Stimulated activated CD8-positive, alpha-beta memory T cell treated with anti-CD3 and anti-CD28 coated beads, Interleukin-4, amount 100 ng/mL, for 48 hours (primary cell): ENCODE results near the gene UPF1.

Experiments
- DNase-seq: peaks from one replicate; pipeline ENCODE4 v3.0.0-alpha.2; 2020

UPF1 gene

DNA sequence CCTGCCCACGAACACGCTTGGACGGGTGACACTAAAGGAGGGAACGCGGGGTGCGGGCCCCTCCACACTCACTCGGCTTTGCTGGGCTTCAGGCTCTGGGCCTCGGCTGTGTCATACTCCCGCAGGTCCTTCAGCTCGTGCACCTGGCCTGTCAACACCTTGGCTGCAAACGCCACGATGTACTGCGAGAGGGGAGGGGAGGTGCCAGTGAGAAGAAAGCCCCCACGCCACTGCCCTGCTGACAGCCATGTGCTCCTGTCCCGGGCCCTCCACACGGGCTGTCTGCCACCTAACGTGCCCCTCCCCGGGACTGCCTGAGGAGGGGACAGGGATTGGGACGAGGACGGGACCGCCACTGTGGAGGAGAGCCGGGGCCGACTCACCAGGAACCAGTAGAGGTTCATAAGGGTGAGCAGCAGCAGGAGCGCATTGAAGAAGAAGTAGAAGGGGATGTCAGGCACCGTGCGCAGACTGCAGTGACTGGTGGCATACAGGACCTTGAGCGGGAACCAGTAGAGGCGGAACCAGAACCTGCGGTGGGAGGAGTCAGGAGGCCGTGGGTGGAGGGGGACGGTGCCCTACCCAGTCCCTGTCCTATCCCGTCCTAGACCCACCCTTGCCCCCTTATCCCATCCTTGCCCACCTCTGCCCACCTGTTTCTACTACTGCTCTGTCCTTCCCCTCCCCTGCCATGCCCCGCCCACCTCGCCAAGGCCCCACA, 47.3 kb downstream of the UPF1 start:
- no peak for DNase-seq

DNA sequence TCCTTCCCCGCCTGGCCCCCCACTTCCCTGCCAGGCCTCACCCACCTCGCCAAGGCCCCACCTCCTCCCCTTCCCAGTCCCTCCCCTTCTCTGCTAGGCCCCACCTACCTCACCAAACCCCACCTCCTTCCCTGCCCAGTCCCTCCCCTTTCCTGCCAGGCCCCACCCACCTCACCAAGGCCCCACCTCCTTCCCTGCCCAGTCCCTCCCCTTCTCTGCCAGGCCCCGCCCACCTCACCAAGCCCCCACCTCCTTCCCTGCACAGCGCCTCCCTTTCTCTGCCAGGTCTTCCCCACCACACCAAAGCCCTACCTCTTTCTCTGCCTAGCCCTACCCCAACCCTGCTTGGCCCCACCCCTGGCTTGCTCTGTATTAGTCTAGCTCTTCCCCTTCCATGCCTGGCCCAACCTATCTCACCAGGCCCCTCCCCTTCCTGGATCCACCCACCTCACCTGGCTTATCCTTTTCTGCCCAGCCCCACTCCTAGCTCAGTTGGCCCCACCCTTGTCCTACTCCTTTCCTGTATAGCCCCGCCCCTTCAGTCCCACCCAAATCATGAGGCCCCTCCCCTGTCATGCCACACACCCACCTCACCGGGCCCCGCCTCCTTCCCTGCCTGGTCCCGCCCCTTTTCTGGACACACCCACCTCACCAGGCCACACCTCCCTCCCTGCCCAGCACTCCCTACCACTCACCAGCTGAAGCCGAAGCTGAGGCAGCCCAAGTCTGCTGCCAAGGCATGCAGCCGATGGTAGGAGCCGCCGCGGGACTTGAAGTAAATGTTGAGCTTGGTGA, 48.0 kb downstream of the UPF1 start:
- DNase-seq, result peak; percentile 70

GRCh38 chr19:18881491-18881890, 49.7 kb downstream of the UPF1 start:
- DNase-seq, result no peak

- no peak for DNase-seq
Observed at GRCh38 chr19:18883526-18884304, 52.0 kb downstream of the UPF1 start.

DNA sequence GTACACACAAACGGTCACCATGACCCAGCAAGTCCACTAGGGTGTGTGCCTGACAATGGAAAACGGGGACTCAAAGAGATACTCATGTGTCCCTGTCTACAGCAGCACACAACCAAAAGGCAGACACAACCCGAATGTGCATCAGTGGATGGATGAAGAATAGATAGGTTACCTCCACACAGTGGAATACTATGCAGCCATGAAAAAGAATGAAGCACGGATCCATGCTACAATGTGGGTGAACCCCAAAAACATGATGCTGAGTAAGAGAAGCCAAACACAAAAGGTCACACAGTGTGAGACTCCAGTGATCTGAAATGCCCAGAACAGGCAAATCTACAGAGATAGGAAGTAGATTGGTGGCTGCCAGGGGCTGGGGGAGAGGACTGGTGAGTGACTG, 55.2 kb downstream of the UPF1 start:
- DNase-seq, result no peak

GRCh38 chr19:18889949-18890745, 58.4 kb downstream of the UPF1 start:
- DNase-seq, result no peak

- DNase-seq, result no peak
Observed at GRCh38 chr19:18893587-18894253, 62.0 kb downstream of the UPF1 start.

GRCh38 chr19:18894254-18895037, 62.7 kb downstream of the UPF1 start:
- DNase-seq, result no peak

DNA sequence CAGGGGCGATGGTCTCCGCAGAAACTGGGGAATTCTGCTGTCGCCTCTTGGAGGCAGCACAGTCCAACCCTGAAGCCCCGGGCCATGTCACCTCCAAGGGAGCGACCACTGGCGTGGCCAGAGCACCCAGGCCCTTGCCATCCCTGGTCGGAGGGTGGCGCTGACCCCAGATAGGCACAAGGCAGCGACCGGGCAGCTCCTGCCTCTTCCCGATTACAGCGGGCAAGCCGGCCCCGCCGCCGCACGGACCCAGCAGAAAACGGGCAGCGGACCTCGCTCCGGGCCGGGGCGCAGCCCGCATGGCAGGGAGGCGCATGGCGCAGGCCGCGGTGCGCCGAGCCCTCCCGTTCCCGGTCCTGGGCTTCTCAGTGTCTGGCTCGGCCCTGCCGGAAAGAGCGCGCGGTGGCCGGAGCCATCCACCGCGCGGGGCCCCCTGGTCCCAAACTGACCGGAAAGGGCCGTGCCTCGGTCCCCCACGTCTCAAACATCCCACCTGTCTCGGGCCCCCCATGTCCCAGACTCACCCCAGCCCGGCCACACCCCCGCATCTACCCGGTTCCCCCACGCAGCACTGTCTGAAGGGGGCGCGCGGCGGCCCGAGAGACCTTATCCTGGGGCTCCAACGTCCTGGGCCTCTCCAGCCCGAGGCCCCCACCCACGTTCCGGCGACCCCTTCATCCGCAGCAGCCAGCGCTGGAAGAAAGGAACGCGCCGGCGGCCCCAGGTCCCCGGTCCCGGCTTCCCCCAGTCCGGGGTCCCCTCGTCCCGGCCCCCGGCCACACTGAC, 63.5 kb downstream of the UPF1 start:
- DNase-seq, result no peak

DNA sequence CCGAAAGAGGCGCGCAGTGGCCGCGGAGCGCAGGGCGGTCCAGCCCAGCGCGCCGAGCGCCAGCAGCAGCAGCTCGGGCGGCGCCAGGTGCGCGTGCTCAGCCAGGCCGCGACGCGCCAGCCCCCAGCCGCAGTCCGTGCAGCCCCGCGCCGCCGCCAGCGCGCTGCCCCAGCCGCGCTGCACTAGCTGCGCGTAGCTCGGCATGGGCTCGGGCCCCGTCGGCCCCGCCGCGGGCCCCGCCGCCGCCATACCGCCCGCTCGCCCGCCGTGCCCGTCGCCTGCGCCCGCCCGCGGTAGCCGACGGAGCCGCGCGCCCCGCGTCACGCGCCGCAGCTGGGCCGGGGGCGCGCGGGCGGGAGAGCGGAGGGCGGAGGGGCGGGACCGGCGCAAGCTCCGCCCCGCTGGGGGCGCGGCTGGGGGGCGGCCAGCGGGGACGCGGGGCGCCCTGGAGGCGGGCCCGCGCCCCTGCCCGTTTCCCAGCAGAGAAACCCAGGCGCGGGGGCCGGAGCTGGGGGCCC, 64.1 kb downstream of the UPF1 start, which contains the start of gene CERS1:
Gene CERS1 (minus strand): TSS at position 335 of the 518 bp plus-strand sequence. CDS start 86 bp downstream, at position 249.
- no peak for DNase-seq

DNA sequence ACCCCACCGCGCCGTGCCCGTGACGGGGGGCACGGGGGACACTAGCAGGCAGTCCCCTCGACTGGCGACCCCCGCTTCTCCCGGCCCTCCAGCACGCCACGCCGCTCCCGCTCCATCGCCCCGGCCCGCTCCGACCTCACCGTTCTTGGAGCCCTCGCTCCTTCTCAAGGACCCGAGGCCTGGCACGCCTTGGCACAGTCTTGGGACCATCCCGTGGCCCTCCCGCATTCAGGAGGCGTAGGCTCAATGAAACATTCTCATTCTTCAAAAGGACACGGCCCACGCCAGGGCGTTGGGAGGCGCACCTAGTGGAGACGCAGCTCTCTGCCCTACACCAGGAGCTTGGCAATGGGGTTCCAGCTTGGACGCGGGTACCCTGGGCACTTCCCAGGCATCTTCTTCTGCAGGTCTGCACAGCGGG, 64.7 kb downstream of the UPF1 start:
- DNase-seq, result no peak

DNA sequence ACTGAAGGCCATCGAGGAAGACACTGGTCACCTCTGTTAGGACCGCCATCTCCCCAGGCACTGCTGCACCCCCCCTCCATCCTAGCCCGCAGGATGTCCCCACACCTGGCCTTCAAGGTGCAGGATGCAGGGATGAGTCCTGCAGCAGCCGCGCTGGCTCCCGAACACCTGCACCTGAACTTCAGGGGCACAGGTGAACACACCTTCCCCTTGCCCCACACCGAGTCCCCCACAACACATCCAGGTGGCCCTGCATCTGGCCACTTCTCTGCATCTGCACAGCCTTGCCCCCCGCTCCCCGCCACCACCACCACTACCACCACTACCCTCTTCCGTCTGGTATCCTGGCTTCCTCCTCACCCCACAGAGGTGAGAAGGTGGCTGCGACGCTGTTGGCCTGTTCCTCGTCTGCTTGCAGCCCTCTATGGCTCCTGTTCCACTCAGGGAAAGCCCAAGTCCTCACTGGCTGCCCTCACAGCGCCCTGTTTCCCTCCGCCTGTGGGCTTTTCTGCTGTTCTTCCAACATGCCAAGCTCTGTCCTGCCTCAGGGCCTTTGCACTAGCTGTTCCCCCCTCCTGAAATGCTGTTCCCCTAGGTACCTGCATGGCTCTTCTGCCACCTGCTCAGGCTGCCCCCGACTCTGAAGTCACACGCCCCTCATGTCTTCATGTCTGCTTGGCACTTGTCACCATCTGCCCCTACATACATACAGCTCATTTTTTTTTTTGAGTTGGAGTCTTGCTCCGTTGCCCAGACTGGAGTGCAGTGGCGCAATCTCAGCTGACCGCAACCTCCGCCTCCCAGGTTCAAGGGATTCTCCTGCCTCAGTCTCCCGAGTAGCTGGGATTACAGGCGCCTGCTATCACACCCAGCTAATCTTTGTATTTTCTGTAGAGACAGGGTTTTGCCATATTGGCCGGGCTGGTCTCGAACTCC, 65.6 kb downstream of the UPF1 start:
- no peak for DNase-seq

DNA sequence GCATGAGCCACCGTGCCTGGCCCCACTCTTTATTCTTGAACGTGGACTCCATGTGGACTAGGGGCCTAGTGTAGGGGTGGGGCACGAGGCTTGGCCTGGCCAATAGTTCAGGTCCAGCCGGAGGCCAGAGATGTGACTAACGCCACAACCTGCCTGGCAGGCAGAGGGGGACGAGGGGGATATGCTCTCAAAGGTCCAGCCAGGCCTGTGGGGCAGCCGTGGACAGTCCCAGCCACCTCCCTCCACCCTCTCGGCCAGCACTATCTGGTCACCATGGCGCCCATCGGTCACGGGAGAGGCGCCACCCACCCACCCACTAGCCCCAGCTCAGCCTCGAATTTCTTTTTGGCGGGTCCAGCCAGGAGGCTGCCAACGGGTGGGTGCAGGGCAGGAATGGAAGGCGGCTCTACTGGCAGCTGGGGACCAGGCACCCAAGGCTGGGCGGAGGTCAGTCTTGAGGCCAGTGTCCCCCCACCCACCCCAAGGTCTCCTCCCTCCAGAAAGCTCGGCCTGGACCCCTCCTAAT, 66.4 kb downstream of the UPF1 start:
- no peak for DNase-seq

DNA sequence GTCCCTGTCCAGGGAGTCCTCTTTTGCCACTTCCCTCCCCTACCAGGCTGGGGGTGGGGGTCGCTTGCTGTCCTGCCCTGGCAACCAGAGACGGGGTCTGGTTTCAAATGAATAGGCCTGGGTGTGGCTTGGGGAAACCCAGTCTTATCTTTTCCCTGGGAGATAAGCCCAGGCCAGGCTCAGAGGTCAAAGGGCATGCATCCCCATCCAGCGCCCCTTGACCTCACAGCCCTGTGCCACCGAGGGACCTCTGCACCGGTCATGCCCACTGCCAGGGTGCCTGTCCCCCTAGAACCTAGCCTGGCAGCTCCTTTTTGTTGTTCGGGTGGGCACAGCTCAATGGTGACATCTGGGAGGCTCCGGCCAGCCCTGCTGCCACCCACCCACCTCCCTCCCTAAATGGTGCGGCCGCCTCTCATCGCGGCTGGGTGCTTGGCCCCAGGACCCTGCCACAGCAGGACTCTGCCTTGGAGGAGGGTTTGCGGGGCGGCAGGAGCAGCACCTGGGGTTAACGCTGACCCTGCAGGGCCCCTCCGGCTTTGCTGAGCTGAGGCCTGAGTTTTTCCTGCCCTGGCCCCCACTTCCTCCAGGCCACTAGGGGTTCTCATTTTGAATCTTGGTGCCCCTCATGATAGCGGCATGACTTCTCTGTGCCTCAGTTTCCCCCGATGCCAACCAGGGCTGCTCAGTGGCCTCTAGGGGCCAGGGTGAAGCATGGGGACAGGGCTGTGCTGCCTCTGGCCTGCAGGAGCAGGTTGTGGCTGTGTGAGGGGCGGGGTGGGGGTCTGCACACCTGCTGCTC, 67.0 kb downstream of the UPF1 start:
- no peak for DNase-seq

DNA sequence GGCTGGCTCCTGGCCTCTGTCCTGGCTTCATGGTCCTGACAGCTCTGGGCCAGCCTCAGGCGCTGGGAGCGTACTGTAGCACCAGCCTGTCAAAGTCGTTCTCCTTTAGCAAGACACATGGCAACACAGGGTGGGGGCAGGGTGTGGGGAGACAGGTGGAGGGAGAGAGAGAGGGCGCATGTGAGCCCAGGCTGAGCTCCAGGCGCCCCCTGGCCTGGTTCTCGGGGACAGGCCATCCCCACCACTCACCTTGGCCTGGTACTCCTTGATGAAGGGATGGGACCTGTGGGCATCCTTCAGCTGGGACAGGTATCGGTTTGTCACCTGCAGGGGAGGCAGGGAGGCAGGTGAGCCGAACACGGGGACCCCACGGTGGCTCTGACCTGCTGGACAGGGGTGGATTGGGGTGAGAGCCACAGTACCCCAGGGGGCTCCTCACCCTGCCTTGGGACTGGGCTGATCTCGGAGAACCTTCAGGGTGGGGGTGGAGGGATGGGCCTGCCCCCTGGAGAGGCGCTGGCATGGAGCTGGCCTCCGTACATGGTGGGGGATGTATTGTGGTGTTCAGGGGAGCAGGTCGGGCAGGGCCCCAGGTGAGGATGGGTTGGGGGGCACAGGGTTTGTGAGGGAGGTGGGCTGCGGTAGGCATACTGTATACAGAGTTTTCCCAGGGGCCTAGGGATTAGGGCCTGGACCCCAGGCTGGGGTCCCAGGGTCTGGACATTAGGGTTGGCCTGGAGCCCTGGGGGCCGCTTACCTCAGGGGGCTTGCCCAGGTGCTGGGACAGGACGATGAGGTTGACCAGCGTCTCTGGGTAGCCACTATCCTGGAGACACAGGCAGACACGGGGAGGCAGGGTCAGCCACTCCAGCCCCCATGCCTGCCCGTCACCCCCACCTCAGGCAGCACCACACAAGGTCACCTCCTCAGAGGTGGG, 68.1 kb downstream of the UPF1 start:
- no peak for DNase-seq

DNA sequence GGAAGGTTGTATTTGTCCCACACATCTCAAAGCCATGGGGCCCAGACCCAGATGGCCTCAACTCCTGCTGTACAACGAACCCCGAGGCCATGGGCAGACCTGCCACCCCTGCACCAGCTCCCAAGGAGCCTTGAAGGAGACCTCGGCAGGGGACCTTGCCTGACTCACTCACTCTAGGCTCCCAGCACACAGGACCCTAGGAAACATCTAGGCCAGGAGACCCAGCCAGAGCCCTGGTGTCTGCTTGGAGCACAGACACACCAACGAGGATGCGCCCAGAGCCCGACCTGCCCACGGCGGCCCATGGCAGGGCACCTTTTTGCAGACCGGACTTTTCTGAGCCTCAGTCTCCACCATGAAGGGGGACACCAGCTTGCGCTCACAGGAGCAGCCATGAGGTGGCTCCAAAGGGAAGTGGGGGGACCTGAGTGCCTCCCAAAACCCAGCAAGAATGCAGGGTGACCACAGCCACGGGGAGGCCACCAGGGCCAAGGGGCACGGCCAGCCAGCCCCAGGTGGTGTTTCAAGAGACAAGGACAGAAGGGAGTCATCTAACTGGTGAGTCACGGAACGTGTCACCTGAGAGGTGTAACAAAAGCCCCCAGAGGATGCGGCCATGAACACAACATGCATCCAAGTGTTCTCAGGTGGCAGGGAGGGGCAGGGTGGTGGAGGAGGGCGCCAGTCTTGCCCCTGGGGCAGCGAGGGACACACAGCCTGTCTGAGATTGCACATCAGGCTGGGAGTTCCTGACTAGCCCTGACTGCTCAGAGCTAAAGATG, 69.1 kb downstream of the UPF1 start:
- DNase-seq, result no peak
